Left lung (tissue), 4 donors: ENCODE data around the gene MTCL3.

Source experiments
- ATAC-seq: fragments of 200-7000 bp; cut with Tn5 transposase; one replicate; pipeline ENCODE4 v1.9.1; 2020; ENCODE audit warnings: moderate library complexity
- DNase-seq, 4 donors: peaks; one replicate each; pipeline ENCODE4 v3.0.0-alpha.2; 2013 to 2020
- H3K27ac ChIP-seq, 2 donors: fragments of 200-600 bp; sonication (generic) in 1 of 2; one replicate each; pipeline versions ENCODE4 v1.5.0 to v1.8.0; 2020 to 2021
- H3K27me3 ChIP-seq, 2 donors: fragments of 200-600 bp; sonication (generic) in 1 of 2; one replicate each; pipeline versions ENCODE4 v1.5.0 to v1.8.0; 2020 to 2021
- H3K36me3 ChIP-seq, 2 donors: fragments of 200-600 bp; sonication (generic) in 1 of 2; one replicate each; pipeline versions ENCODE4 v1.5.0 to v1.8.0; 2020 to 2021
- H3K4me1 ChIP-seq, 2 donors: fragments of 200-600 bp; one replicate each; pipeline ENCODE4 v1.8.0; 2021
- H3K4me3 ChIP-seq, 2 donors: fragments of 200-600 bp; sonication (generic) in 1 of 2; one replicate each; pipeline versions ENCODE4 v1.5.0 to v1.8.0; 2020 to 2021; ENCODE audit warnings: mild to moderate bottlenecking in 1 of 2
- H3K9me3 ChIP-seq, 2 donors: fragments of 200-600 bp; sonication (generic) in 1 of 2; one replicate each; pipeline versions ENCODE4 v1.5.0 to v1.8.0; 2020 to 2021
- CTCF ChIP-seq, 2 donors: fragments of 200-600 bp; sonication (generic) in 1 of 2; IDR thresholded peaks; one replicate each; pipeline versions ENCODE4 v1.5.0 to v1.8.0; 2021; ENCODE audit warnings: antibody characterized with exemption in 2 of 2
- intact Hi-C, 2 donors: fragments of 100-400 bp; cut with DNase I; formaldehyde crosslinking; loops; one replicate each; pipeline versions ENCODE4 v1.11.2 to v1.14.2; 2022
- donor health status: DM: no; HTN: yes; CAD: no.
- donor health status: DM: no; HTN: no; CAD: no.

The MTCL3 gene

GRCh38 chr6:127547215-127547614 lies 28.1 kb upstream of the MTCL3 start:
- intact Hi-C loops: loop anchor here in 1 of 2 donors (10.0 kb wide), 1 partner anchor 242 kb away; no protein-coding TSS in a partner anchor
- Histone ChIP-seq H3K27me3 (no peaks in the 10 kb centered on the region), H3K9me3 (no peaks in the 10 kb centered on the region), H3K4me3 (no peak overlapping the region), H3K36me3 (no peaks in the 10 kb centered on the region), H3K4me1 (no peaks in the 10 kb centered on the region), H3K27ac (no peak overlapping the region)
- ATAC-seq (no peak), DNase-seq (no peak)
- peak in 1 of 2 donors; percentile 9 for TF ChIP-seq CTCF (IDR thresholded peaks at IDR 0.05)

- intact Hi-C loops: no loop called here
- peak; percentile 89 for ATAC-seq
- Histone ChIP-seq H3K9me3 (no peaks in the 10 kb centered on the region), H3K27ac (no peak overlapping the region), H3K4me1 (no peaks in the 10 kb centered on the region), H3K27me3 (peaks cover 0 to 4% of the 10 kb centered on the region in 2 donors), H3K4me3 (no peak overlapping the region), H3K36me3 (no peaks in the 10 kb centered on the region)
- peak; percentile 21 to 44 for TF ChIP-seq CTCF (IDR thresholded peaks at IDR 0.05)
- DNase-seq: no peak
These were observed 20.1 kb upstream of the MTCL3 start for GRCh38 chr6:127539272-127539671.

- H3K27me3 ChIP-seq: peaks cover 0 to 4% of the 10 kb centered on the region in 2 donors
- H3K9me3 ChIP-seq: no peaks in the 10 kb centered on the region
- H3K4me1 ChIP-seq: peaks cover 0 to under 1% of the 10 kb centered on the region in 2 donors
- ATAC-seq (no peak), DNase-seq (no peak)
- H3K27ac ChIP-seq: no peak overlapping the region
- H3K36me3 ChIP-seq: no peaks in the 10 kb centered on the region
- H3K4me3 ChIP-seq: no peak overlapping the region
- intact Hi-C loops: no loop called here
- TF ChIP-seq CTCF (IDR thresholded peaks at IDR 0.05): no peak
These were observed 19.7 kb upstream of the MTCL3 start for GRCh38 chr6:127538750-127539264.

- peaks cover 0 to 4% of the 10 kb centered on the region in 2 donors for H3K27me3 ChIP-seq
- TF ChIP-seq CTCF (IDR thresholded peaks at IDR 0.05): no peak
- no peak overlapping the region for H3K4me3 ChIP-seq
- H3K36me3 ChIP-seq: no peaks in the 10 kb centered on the region
- intact Hi-C loops: no loop called here
- DNase-seq (no peak), ATAC-seq (no peak)
- H3K4me1 ChIP-seq: peaks cover 0 to 9% of the 10 kb centered on the region in 2 donors
- no peak overlapping the region for H3K27ac ChIP-seq
- H3K9me3 ChIP-seq: no peaks in the 10 kb centered on the region
These were observed 14.6 kb upstream of the MTCL3 start for GRCh38 chr6:127533736-127534135.

GRCh38 chr6:127533011-127533410 lies 13.9 kb upstream of the MTCL3 start:
- intact Hi-C loops: no loop called here
- no peak overlapping the region for H3K4me3 ChIP-seq
- H3K36me3 ChIP-seq: no peaks in the 10 kb centered on the region
- TF ChIP-seq CTCF (IDR thresholded peaks at IDR 0.05): no peak
- H3K27ac ChIP-seq: no peak overlapping the region
- peaks cover 0 to 9% of the 10 kb centered on the region in 2 donors for H3K4me1 ChIP-seq
- peak in 2 of 4 donors; percentile 68 to 69 for DNase-seq
- no peak for ATAC-seq
- H3K9me3 ChIP-seq: no peaks in the 10 kb centered on the region
- H3K27me3 ChIP-seq: peaks cover 0 to 4% of the 10 kb centered on the region in 2 donors
